Upper lobe of left lung (tissue), 4 donors: Measurements from ENCODE around the gene SLC16A9.

Experiments used
- EP300 ChIP-seq, 4 donors: sonication (generic); formaldehyde crosslinking; IDR thresholded peaks; one replicate each; pipeline ENCODE4 v1.5.1; 2017; ENCODE audit warnings: antibody characterized with exemption in 4 of 4, control low read depth in 2 of 4
- POLR2A ChIP-seq, 4 donors: fragments of 450-650 bp; IDR thresholded peaks; one replicate each; pipeline ENCODE4 v1.5.1; 2016 to 2017; ENCODE audit warnings: antibody characterized with exemption in 4 of 4, mild to moderate bottlenecking in 2 of 4

DNA sequence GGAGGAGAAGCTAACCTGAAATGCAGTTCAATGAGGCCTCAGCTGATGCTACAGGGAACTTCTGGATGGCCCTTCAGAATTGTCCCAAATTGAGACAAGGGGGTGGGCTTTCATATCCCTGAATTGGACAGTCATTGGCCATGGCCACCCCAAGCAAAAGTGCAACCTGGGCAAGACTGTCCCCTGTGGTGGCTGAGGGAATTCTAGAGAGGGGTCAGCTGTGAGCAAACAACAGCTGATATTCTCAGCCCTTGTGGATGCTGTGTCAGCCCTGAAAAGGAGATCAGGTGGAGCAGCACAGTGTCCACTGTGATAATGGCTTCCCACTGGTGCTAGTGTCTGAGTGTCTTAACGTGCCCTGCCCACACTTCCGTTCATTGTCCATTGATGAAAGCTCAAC lies 76.6 kb downstream of the SLC16A9 start:
- TF ChIP-seq POLR2A (IDR thresholded peaks at IDR 0.05) = no peak
- no peak for TF ChIP-seq EP300 (IDR thresholded peaks at IDR 0.05)
